ENCODE data around the gene PDE6H. TPM values are rescaled to one million over a fixed set of nuclear protein-coding genes. Genes with fewer than 3 reads are reported as not detected.

Gene PDE6H
- total and polyA plus RNA-seq, 4 donors = not detected

DNA sequence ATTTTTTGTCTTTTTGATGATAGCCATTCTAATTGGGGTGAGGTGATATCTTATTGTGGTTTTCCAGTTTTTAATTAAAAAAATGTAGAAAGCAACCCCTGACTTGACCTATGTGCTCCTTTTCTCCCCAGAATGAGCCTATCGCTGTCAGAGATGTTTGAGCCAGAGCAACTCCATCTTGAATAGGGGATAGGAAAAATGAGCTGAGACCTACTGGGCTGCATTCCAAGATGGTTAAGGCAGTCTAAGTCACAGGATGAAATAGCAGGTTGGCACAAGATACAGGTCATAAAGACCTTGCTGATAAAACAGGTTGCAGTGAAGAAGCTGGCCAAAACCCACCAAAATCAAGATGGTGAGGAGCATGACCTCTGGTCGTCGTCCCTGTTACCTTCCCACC lies 48.3 kb upstream of the PDE6H start:
- H3K9ac ChIP-seq (ENCODE audit: low read depth in 1 of 2, low read length in 2 of 2) = no peak overlapping the region
- TF ChIP-seq ATF3 (IDR thresholded peaks at IDR 0.05) (no peak), GABPA (IDR thresholded peaks at IDR 0.05 in 1 of 2, conservative IDR thresholded peaks at IDR 0.05 in 1 of 2) (no peak)
- no peaks in the 10 kb centered on the region for H3K36me3 ChIP-seq (ENCODE audit: control insufficient read depth in 4 of 4, insufficient read depth in 3 of 4, low read depth in 1 of 4, low read length in 3 of 4)
- no peaks in the 10 kb centered on the region for H3K4me1 ChIP-seq (ENCODE audit: control insufficient read depth in 4 of 4, insufficient read depth in 4 of 4, low read length in 3 of 4)
- H3K9me3 ChIP-seq (ENCODE audit: control insufficient read depth in 4 of 4, low read length in 3 of 4) = no peaks in the 10 kb centered on the region
- DNase-seq (ENCODE audit: low spot score) = no peak
- no peaks in the 10 kb centered on the region for H3K27me3 ChIP-seq (ENCODE audit: control insufficient read depth in 4 of 4, insufficient read depth in 4 of 4, low read length in 3 of 4)
- H3K4me3 ChIP-seq (ENCODE audit: low read depth in 1 of 3, low read length in 3 of 3) = no peak overlapping the region
- WGBS = 95% methylated on average over 3 of the region's 3 CpGs
- H3K27ac ChIP-seq (ENCODE audit: low read depth in 1 of 2, low read length in 2 of 2) = no peak overlapping the region

- Histone ChIP-seq H3K27ac (ENCODE audit: low read depth in 1 of 2, low read length in 2 of 2) (no peak overlapping the region), H3K4me3 (ENCODE audit: low read depth in 1 of 3, low read length in 3 of 3) (no peak overlapping the region), H3K9ac (ENCODE audit: low read depth in 1 of 2, low read length in 2 of 2) (no peak overlapping the region), H3K9me3 (ENCODE audit: control insufficient read depth in 4 of 4, low read length in 3 of 4) (no peaks in the 10 kb centered on the region), H3K36me3 (ENCODE audit: control insufficient read depth in 4 of 4, insufficient read depth in 3 of 4, low read depth in 1 of 4, low read length in 3 of 4) (no peaks in the 10 kb centered on the region), H3K27me3 (ENCODE audit: control insufficient read depth in 4 of 4, insufficient read depth in 4 of 4, low read length in 3 of 4) (no peaks in the 10 kb centered on the region), H3K4me1 (ENCODE audit: control insufficient read depth in 4 of 4, insufficient read depth in 4 of 4, low read length in 3 of 4) (no peaks in the 10 kb centered on the region)
- TF ChIP-seq, protein P1, sequence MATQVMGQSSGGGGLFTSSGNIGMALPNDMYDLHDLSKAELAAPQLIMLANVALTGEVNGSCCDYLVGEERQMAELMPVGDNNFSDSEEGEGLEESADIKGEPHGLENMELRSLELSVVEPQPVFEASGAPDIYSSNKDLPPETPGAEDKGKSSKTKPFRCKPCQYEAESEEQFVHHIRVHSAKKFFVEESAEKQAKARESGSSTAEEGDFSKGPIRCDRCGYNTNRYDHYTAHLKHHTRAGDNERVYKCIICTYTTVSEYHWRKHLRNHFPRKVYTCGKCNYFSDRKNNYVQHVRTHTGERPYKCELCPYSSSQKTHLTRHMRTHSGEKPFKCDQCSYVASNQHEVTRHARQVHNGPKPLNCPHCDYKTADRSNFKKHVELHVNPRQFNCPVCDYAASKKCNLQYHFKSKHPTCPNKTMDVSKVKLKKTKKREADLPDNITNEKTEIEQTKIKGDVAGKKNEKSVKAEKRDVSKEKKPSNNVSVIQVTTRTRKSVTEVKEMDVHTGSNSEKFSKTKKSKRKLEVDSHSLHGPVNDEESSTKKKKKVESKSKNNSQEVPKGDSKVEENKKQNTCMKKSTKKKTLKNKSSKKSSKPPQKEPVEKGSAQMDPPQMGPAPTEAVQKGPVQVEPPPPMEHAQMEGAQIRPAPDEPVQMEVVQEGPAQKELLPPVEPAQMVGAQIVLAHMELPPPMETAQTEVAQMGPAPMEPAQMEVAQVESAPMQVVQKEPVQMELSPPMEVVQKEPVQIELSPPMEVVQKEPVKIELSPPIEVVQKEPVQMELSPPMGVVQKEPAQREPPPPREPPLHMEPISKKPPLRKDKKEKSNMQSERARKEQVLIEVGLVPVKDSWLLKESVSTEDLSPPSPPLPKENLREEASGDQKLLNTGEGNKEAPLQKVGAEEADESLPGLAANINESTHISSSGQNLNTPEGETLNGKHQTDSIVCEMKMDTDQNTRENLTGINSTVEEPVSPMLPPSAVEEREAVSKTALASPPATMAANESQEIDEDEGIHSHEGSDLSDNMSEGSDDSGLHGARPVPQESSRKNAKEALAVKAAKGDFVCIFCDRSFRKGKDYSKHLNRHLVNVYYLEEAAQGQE (IDR thresholded peaks at IDR 0.05) = no peak
- TF ChIP-seq EGR1 (IDR thresholded peaks at IDR 0.05; ENCODE audit: low read depth in 2 of 2) (no peak), HNF4G (IDR thresholded peaks at IDR 0.05) (no peak), JUND (IDR thresholded peaks at IDR 0.05) (no peak), FOXA2 (IDR thresholded peaks at IDR 0.05) (no peak), HNF4A (conservative IDR thresholded peaks at IDR 0.05) (no peak), TAF1 (conservative IDR thresholded peaks at IDR 0.05) (no peak), RXRA (IDR thresholded peaks at IDR 0.05) (no peak), ATF3 (IDR thresholded peaks at IDR 0.05) (no peak), RAD21 (IDR thresholded peaks at IDR 0.05) (no peak), ZBTB33 (IDR thresholded peaks at IDR 0.05) (no peak), GABPA (IDR thresholded peaks at IDR 0.05 in 1 of 2, conservative IDR thresholded peaks at IDR 0.05 in 1 of 2) (no peak), SP1 (IDR thresholded peaks at IDR 0.05) (no peak), NR2F2 (IDR thresholded peaks at IDR 0.05) (no peak), FOXA1 (IDR thresholded peaks at IDR 0.05) (no peak), YY1 (IDR thresholded peaks at IDR 0.05) (no peak)
- TF ChIP-seq, protein P2, sequence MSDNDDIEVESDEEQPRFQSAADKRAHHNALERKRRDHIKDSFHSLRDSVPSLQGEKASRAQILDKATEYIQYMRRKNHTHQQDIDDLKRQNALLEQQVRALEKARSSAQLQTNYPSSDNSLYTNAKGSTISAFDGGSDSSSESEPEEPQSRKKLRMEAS (IDR thresholded peaks at IDR 0.05) = no peak
- TF ChIP-seq, protein P3, sequence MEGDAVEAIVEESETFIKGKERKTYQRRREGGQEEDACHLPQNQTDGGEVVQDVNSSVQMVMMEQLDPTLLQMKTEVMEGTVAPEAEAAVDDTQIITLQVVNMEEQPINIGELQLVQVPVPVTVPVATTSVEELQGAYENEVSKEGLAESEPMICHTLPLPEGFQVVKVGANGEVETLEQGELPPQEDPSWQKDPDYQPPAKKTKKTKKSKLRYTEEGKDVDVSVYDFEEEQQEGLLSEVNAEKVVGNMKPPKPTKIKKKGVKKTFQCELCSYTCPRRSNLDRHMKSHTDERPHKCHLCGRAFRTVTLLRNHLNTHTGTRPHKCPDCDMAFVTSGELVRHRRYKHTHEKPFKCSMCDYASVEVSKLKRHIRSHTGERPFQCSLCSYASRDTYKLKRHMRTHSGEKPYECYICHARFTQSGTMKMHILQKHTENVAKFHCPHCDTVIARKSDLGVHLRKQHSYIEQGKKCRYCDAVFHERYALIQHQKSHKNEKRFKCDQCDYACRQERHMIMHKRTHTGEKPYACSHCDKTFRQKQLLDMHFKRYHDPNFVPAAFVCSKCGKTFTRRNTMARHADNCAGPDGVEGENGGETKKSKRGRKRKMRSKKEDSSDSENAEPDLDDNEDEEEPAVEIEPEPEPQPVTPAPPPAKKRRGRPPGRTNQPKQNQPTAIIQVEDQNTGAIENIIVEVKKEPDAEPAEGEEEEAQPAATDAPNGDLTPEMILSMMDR (IDR thresholded peaks at IDR 0.05; ENCODE audit: low read depth, low read length, missing input control) = no peak
- WGBS = 97% methylated on average over 3 of the region's 3 CpGs
- no peak for DNase-seq (ENCODE audit: low spot score)
These were observed 45.6 kb upstream of the PDE6H start for GRCh38 chr12:14927267-14927666.

Measured in liver (tissue), 9 donors.